SK-MEL-5 (cell line): Measurements from ENCODE around the gene STARD10. TPM values are rescaled to one million over a fixed set of nuclear protein-coding genes. Genes with fewer than 3 reads are reported as not detected.

ENCODE experiments used
- DNase-seq: peaks from one replicate; pipeline ENCODE4 v3.0.0-alpha.2; 2016; ENCODE audit warnings: low read depth, low spot score
- in situ Hi-C: cut with HindIII; loops from 2 replicates; pipeline ENCODE4 v1.10.0; 2016; ENCODE audit warnings: low sequenced_read_pairs, high pct_unique_total_duplicates, low pct_unique_long_range_greater_than_20kb
- total RNA-seq: library from RNA; depleted of rRNA; stranded (reverse); fragments of >200 nt; shearing (Covaris generic); gene quantifications from 2 replicates; pipeline ENCODE4 v1.2.3, GENCODE V29; 2014

The STARD10 gene
- total RNA-seq, 1 experiment from 2014 or later = 65.4 TPM

DNA sequence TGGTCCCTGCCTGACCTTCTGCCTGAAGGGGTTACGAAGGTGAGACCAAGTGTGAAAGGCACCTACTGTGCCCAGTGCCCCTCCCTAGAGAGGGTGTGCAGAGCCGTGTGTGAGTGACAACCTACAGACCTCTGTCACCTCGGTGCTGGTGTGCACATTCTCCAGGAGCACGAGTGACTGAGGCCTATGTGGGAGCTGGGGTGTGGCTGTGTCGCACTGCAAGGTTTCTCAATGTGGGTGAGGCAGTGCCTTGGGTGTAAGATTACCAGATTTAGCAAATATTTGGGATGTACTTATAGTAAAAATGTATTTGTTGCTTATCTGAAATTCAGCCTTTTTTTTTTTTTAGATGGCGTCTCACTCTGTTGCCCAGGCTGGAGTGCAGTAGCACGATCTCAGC, 5.6 kb downstream of the STARD10 start:
- no peak for DNase-seq
- in situ Hi-C loops = no loop called here

DNA sequence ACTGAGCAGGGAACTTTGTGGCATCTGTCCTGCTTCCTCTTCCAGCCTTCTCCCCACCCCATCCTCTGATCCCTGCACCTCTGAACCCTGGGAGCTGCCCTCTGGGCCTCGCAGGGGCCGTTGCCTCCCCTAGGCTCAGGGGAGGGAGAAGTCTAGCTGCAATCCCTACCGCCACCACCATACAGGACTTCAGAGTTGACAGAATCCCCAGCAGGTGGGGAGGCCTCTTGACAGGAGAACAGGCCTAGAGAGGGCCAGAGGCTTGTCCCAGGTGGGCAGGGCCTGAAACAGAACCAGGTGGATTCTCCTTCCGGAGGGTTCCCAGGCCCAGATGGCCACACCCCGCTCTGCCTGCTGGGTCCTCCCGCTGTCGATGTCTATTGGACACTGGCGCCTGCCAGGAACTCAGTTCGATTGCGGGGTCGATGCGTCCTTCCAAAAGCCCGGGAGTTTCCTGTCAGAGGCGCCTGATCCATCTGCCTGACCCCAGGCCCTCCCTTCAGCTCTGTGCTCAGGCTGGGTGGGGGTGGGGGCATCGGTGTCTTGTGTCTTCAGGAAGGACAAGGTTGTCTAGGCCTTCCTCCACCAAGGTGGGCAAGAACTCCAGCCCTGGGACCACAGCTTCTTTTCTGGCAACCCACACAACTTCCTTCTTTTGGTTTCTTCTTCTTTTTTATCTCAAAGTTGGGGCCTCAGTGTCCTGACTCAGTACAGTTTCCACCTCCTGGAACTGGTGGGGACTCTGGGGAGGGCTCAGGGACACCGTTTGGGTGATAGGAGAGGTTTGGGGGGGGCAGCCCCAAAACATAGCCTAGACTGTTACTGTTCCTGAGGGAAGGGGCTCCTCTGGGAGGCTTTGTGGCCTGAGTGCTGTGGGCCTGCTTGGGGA, 6.4 kb downstream of the STARD10 start:
- in situ Hi-C loops = no loop called here
- no peak for DNase-seq

DNA sequence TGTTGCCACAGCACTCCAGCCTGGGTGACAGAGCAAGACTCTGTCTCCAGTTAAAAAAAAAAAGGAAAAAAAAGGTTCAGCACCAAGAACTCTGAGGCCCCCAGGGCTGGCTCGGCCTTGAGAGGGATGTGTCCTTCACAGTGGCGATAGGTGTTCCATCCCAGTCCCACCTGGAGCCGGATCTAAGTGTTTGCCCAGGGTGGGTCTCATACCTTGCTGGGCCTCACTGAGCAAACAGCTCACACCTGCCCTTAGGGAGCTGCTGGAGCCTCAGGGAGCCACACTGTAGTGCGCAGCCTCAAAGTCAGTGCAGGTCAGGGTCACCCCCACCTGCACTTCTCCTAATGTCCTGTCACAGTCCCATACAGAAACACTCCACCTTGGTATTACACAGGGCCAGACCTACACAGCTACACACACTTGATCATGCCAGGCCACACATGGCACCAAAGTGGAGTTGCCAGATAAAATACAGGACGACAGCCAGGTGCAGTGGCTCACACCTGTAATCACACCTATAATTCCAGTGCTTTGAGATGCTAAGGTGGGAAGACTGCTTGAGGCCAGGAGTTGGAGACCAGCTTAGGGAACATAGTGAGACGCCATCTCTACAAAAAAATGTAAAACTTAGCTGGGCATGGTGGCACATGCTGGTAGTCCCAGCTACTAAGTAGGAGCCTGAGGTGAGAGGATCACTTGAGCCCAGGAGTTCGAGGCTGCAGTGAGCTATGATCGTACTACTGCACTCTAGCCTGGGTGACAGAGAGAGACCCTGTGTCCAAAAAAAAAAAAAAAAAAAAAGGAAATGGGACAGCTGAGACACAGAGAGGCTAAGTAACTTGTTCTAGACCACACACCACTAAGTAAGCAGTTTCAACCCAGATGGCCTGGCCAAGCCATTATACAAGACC, 7.3 kb downstream of the STARD10 start:
- in situ Hi-C loops = no loop called here
- no peak for DNase-seq

DNA sequence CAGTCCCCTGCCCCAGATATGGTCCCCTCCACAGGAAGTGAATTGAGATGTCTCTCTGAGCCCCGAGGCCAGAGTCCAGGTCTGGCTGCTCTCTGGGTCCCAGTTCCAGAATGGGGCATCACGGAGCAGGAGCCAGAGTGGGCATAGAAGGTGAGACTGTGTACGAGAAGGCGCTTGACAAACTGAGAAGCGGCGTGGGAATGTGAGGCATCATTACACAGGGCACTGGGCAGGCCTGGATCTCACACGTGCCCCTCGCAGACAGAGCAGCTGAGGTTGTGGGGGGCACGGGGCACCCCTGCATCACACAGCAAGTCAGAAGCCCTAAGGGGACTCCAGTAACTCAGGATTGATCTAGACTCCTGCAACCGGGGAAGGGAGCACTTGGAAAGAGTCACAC, 9.2 kb downstream of the STARD10 start:
- in situ Hi-C loops = no loop called here
- DNase-seq = no peak

DNA sequence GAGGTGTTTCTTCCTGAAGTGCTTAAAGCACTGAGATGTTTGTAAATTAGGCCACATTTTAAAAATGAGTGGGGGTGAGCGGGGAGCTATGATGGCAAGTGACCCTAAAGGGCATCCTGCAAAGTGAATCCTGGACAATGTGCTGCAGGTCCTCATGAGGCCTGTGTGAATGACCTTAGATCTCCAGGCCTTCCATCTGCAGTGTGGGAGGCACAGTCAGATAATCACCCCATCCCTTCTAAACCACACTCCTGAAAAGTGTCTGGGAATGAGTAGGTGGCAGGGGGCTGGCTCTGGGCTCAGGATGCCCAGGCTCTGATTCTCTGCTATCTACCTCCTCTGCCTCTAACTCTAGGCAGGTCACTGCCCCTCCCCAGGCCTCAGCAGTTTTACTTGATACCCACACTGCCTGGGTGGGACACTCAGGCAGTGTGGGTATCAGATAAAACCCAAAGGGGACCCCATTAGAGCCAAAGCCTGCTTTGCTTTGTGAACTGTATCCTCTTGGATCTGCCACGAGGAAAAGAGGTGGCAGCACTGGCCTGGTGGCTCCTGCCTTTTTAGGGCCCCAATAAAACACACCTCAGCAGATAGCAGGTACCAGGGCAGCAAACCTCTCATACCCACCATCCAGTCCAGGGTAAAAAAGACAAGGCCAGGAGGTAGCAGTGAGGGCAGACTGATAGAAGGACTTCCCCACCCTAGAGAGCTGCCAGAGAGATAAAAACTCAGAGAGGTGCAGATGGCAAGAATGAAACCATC, 10.5 kb downstream of the STARD10 start:
- no peak for DNase-seq
- in situ Hi-C loops = no loop called here

DNA sequence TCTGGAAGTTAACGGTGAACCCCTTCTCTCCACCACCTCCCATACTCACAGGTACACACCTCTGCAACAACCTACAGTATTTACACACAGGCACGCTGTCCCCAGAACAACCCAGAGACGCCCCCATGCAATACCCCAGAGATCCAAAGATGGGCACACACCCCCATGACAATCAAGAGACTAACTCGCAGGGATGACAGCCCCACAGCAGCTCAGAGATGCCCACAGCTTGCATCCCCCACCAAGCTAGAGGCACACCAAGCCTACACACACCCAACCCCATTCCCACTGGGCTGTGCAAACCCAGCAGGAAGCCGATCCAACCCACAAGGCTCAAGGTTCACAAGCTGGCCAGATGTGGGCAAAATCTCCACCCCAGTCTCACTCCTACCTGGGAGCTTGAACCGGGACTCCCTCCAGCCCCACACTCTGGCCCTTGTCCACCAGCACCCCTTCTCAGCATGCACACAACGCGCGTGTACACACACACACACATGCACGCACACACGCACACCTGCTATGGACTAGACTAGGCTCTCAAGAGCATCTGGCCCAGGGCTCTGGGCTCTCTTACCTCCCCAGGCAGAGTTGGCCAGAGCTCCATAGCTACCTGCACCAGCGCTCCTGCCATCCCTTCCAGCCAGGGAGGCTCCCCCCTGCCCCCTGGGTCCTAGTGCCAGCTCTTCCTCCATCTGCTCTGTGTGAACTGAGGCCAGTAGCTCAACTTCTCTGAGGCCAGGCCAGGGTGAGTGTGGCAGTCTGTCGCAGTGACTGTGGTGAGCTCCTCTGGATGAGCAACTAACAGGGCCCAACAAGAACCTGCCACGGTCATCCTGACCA, 11.5 kb downstream of the STARD10 start:
- DNase-seq = no peak
- in situ Hi-C loops = no loop called here

DNA sequence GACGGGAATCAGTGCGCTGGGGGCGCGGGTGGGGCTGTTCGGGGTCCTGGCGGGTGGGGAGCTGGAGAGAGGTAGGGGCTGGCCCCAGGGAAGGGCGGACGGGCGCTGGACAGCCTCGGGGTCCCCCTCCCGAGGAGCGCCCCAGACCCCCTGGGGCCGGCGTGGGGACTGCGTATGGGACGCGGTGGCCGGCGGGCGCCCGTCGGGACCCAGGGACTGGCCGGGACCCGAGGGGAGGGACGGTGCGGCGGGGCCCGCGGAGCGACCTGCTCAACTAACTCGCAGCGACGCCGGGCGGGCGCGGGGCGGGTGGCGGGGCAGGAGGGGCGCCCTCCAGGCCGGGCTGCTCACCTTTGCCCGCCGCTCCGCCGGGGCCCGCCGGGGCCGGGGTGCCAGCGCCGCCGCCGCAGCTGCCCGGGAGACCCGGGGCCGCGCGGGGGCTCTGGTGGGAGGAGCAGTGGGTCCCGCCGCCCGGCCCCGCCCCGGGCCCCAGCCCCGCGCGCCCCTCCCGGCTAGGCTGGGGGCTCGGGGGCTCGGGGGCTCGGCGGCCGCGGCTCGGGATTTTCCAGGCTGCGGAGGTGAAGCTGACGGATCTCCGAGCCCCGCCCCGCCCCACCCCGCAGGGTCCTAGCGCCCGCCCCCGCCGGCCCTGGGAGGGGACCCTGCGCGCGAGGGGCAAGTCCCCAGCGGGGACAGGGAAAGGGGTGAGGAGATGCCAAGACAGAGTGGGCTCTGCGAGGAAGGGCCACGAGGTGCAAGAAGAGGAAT, 12.3 kb downstream of the STARD10 start:
- no peak for DNase-seq
- in situ Hi-C loops = no loop called here

DNA sequence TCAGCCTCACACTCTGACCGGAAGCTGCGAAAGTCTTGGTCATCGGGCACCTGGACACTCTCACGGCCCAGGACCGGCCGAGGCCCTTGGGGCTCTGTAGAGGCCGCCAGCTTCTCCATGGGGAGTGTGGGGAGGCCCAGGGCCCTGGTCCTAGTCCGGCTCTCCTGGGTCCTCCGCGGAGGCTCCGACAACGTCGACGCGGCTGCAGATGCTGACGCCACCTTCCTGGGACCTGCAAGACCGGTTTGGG, 12.9 kb downstream of the STARD10 start:
- in situ Hi-C loops = no loop called here
- DNase-seq = no peak

DNA sequence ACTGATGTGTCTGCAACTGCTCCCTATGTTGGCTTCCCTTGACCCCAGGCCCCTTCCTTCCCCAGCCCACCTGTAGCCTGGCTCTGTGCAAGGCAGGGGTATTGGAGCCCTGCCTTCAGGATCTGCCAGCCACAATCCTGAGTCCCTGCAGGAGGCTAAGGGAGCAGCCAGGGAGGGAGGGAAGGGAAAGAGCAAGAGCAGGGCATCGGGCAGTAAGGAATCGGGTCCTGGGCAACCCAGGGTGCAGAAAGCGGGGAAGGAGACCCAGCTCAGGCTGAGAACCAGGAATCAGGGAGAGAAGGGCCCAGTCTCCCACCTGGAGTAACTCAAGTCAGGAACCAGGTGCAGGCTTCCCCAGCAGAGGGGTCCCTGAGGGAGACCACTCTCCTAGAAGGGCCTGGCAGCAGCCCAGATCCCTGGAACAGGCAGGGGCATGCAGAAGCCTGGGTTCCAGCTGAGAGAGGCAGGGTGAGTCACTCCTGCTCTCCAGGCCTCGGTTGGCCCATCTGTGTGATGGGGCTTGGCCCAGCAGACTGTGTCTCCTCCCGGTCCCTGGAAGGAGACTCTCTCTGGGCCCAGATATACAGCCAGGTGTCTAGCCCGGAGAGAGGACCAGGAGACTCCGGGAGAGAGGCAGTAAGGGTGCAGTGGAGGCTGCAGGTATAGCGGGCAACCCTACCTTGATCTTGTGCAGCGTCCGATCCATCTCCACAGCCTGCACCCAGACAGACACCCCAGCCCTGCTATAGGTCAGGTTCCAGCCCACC, 13.4 kb downstream of the STARD10 start:
- in situ Hi-C loops = no loop called here
- no peak for DNase-seq

DNA sequence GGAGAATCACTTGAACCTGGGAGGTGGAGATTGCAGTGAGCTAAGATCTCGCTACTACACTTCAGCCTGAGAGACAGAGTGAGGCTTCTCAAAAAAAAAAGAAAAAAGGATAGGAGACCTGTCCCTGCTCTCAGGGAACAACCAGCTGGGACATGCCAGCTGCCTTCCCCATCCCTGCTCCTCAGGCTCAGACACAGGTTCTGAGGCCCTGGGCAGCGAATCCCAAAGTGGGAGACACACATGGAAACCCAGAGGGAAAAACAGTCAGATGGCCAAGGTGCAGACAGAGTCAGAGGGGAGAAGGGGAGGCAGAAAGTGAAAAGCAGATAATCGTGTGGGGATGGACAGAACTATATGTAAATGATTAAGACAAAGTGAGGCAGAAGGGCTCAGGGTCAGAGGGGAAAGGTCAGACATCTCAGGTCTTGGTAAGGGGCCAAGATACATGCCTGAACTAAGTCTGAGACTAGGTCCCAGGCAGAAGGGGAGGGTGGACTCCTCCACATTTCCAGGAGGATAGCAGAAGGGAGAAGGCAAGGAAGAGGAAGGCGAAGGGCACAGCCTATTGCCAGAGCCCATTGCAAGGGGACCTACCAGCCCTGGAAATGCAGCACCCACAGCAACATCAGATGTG, 14.2 kb downstream of the STARD10 start:
- DNase-seq = no peak
- in situ Hi-C loops = no loop called here

DNA sequence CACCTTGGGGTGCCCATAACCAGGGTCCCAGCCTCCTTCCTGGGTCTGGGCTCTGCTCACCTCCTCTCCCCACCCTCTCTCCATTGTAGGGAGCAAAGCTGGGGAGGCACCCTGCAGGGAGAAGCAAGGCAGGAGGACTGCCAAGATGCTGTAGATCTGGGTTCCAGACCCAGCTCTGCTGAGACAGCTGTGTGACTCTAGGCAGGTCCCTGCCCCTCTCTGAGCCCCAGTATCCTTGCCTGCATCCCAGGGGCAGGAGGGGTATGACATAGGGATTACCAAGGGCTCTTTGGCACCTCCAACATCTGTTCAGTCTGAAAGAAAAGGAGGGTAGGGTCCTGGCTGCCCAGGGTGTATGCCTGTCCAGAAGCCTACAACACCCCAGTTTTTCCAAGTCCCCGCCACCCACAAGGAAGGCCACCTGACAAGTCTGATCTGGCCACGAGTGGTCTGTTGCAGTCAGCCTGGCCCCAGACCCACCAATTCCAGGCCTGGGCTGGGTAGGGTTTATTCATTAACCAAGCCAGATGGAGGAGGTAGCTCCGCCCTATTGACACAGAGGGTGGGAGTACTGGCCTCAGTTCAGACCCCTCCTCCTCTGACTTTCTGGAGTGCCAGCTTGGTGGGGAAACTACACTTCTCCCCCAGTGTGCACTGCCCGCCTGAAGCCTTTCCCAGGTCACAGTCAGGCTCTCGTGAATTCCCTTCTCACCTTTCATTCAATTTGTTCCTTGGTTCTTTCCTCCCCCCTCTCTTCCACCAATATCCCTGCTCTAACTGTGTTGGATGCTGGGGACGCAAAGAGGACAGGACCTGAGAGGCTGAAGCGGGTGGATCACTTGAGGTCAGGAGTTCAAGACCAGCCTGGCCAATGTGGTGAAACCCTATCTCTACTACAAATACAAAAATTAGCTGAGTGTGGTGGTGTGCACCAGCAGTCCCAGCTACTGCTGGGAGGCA, 15.0 kb downstream of the STARD10 start:
- in situ Hi-C loops = no loop called here

DNA sequence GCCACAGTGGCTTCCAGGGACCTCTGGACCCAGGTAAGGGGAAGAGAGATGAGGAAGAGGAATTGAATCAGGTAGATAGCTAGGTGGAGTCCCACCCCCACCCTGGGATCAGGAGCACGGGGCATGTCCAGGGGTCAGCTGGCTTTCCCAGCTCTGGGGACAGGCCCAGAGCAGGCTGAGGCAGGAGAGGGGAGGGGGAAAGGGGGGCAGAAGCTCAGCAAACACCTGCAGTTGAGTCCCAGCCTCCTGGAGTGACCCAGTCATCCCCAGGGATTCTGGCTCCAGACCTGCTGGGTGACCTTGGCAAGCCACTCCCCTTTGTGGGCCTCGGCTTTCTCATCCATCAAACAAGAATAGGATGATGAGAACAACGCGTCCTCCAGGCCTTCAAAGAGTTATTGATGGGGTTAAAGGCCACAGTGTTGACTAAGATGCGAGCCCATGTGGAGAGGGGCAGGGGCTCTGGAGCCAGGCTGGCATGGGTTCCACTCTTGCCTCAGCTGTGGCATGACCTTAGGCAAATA, 16.0 kb downstream of the STARD10 start:
- in situ Hi-C loops = no loop called here
- DNase-seq = no peak

More for the DNA sequence above, 15.0 kb downstream of the STARD10 start:
- no peak for DNase-seq

DNA sequence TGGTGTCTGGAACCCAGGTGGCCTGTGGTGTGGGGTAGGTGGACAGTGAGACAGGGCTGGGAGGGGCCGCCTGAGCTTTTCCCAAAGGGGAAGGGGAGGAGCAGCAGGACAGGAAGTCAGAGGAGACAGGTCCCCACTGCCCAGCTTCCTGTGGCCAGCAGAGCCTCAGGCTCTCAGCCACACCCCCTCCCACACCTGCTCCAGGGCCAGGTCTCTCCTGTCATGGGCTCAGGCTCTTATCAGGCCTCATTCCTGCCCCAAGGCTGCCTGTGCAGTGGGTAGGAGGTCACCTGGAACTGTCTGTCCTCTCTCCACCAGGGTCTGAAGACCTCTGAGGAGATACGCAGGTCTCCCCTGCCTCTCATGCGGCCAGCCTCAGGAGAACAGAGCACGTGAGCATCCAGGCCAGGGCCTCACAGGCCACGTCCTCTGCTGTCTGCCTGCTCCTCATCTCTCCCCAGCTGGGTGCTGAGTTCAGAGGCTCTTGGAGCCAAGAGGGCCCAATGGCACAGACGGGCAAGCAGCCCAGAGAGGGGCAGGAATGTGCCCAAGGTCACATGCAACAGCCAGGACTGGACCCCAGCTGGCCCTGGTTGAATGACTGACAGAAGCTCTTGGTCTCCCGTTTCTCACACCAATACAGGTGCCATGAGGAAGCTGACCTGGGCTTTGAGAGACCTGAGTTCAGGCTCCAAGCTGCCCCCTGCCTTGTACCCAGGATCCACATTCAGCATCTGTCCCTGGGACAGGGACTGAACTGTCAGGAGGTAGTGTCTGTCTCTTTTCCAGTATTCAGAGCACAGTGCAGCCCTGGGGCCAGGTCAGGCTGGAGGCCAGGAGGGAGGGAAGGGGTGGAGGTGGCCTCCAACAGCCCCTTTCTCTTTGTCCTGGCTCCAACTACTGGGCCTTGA, 16.7 kb downstream of the STARD10 start:
- in situ Hi-C loops = no loop called here
- no peak for DNase-seq
